ENCODE results near the gene TNFSF8.

TNFSF8 gene

DNA sequence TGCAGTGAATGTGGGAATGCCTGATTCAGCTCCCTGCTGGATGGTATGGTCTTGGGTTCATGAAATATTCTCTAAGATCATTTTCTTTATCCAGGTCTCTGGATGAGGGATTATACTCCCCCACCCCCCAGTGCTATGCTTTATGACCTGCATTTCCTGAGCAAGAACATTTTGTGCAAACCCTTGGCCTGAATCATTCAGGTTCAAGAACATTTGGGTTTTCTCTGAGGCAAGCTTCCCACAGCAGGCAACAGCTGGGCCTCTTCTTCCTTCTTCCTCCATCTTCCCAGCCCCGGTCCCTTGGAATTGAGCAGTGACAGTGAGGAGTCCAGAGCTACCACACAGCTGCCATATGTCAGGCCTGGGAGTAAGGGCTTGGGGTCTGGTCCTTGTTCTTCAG is 65.9 kb downstream of the TNFSF8 start:
- no peak overlapping the region for H2AFZ ChIP-seq
- no peaks in the 10 kb centered on the region for H3K27me3 ChIP-seq (ENCODE audit: control insufficient read depth, insufficient read depth, low read length)
- no peaks in the 10 kb centered on the region for H3K9me3 ChIP-seq (ENCODE audit: control insufficient read depth, low read length)
- no peak overlapping the region for H3K4me3 ChIP-seq (ENCODE audit: low read depth, low read length)
- no peaks in the 10 kb centered on the region for H3K36me3 ChIP-seq (ENCODE audit: control insufficient read depth, insufficient read depth, low read length)
- H3K27ac ChIP-seq = no peak overlapping the region
- no peak overlapping the region for H3K9ac ChIP-seq
- TF ChIP-seq, protein P1, sequence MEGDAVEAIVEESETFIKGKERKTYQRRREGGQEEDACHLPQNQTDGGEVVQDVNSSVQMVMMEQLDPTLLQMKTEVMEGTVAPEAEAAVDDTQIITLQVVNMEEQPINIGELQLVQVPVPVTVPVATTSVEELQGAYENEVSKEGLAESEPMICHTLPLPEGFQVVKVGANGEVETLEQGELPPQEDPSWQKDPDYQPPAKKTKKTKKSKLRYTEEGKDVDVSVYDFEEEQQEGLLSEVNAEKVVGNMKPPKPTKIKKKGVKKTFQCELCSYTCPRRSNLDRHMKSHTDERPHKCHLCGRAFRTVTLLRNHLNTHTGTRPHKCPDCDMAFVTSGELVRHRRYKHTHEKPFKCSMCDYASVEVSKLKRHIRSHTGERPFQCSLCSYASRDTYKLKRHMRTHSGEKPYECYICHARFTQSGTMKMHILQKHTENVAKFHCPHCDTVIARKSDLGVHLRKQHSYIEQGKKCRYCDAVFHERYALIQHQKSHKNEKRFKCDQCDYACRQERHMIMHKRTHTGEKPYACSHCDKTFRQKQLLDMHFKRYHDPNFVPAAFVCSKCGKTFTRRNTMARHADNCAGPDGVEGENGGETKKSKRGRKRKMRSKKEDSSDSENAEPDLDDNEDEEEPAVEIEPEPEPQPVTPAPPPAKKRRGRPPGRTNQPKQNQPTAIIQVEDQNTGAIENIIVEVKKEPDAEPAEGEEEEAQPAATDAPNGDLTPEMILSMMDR (IDR thresholded peaks at IDR 0.05) = no peak
- no peaks in the 10 kb centered on the region for H3K79me2 ChIP-seq
- H3K4me1 ChIP-seq = no peaks in the 10 kb centered on the region
- no peak overlapping the region for H3K4me2 ChIP-seq (ENCODE audit: low read length)

DNA sequence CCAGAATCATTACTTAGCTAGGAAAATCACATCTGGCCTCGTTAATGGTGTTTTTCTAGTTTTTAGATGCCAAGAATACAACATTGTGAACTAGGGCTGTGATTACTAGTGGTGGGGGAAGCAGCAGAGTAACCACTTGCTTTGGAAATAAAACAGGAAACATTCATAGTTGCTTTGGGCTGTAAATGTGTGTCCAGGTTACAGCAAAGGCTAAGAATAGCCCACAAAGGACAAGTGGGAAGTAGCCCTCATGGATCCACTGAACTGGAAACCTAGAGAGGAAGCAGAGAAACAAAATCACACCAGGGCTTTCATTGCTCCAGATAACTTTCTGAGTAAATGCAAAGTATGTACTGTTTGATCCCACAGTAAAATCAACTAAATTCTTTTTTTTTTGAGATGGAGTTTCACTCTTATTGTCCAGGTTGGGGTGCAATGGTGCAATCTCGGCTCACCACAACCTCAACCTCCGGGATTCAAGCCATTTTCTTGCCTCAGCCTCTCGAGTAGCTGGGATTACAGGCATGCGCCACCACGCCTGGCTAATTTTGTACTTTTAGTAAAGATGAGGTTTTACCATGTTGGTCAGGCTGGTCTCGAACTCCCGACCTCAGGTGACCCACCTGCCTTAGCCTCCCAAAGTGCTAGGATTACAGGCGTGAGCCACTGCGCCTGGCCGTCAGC is 68.3 kb downstream of the TNFSF8 start:
- no peak overlapping the region for H3K27ac ChIP-seq
- no peaks in the 10 kb centered on the region for H3K4me1 ChIP-seq
- H3K36me3 ChIP-seq (ENCODE audit: control insufficient read depth, insufficient read depth, low read length) = no peaks in the 10 kb centered on the region
- H3K9ac ChIP-seq = no peak overlapping the region
- no peaks in the 10 kb centered on the region for H3K79me2 ChIP-seq
- H3K4me2 ChIP-seq (ENCODE audit: low read length) = no peak overlapping the region
- H3K4me3 ChIP-seq (ENCODE audit: low read depth, low read length) = no peak overlapping the region
- H2AFZ ChIP-seq = no peak overlapping the region
- no peaks in the 10 kb centered on the region for H3K9me3 ChIP-seq (ENCODE audit: control insufficient read depth, low read length)
- TF ChIP-seq, protein P1 (IDR thresholded peaks at IDR 0.05) = no peak
- no peaks in the 10 kb centered on the region for H3K27me3 ChIP-seq (ENCODE audit: control insufficient read depth, insufficient read depth, low read length)

DNA sequence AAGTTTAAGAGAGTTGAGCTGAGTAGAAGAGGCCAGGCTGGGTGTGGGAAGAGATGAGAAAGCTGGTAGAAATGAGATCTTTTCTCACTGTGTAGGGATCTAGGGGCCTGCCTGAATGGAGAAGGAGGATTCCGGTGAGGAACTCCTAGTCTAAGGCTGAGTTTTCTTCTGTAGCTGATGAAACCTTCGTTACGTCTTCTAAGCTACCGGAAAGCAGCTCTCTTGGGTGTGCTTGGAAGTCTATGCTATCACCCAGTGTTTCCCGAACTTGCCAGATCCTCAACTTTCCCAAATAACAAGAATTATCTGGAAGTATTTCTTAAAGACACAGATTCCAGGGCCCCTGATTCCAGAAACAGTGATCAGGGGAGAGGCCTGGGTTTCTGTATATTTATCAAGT is 69.1 kb downstream of the TNFSF8 start:
- Histone ChIP-seq H3K4me2 (ENCODE audit: low read length) (no peak overlapping the region), H3K79me2 (no peaks in the 10 kb centered on the region), H2AFZ (no peak overlapping the region), H3K4me1 (no peaks in the 10 kb centered on the region), H3K36me3 (ENCODE audit: control insufficient read depth, insufficient read depth, low read length) (no peaks in the 10 kb centered on the region), H3K9me3 (ENCODE audit: control insufficient read depth, low read length) (no peaks in the 10 kb centered on the region), H3K27me3 (ENCODE audit: control insufficient read depth, insufficient read depth, low read length) (no peaks in the 10 kb centered on the region), H3K9ac (no peak overlapping the region), H3K27ac (no peak overlapping the region), H3K4me3 (ENCODE audit: low read depth, low read length) (no peak overlapping the region)
- TF ChIP-seq, protein P1 (IDR thresholded peaks at IDR 0.05) = no peak

DNA sequence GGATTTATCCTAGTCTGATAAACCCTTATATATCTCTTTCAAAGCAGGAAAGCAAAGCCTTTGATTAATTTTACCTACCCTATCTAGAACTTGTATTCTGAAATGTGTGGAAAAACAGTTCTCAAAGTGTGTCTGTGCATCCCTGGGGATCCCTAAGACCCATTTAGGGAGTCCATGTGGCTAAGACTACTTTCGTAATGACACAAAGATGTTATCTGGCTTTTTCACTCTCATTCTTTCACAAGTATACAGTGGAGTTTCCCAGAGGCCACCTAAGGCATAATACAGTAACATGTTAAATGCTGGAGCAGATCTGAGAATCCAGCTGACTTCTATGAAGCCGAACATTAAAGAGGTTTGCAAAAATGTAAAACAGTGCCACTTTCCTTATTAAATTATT is 70.2 kb downstream of the TNFSF8 start:
- H3K9ac ChIP-seq = no peak overlapping the region
- H2AFZ ChIP-seq = no peak overlapping the region
- no peaks in the 10 kb centered on the region for H3K36me3 ChIP-seq (ENCODE audit: control insufficient read depth, insufficient read depth, low read length)
- TF ChIP-seq, protein P1 (IDR thresholded peaks at IDR 0.05) = no peak
- H3K4me1 ChIP-seq = no peaks in the 10 kb centered on the region
- H3K9me3 ChIP-seq (ENCODE audit: control insufficient read depth, low read length) = no peaks in the 10 kb centered on the region
- H3K4me3 ChIP-seq (ENCODE audit: low read depth, low read length) = no peak overlapping the region
- no peak overlapping the region for H3K27ac ChIP-seq
- H3K4me2 ChIP-seq (ENCODE audit: low read length) = no peak overlapping the region
- H3K79me2 ChIP-seq = no peaks in the 10 kb centered on the region
- H3K27me3 ChIP-seq (ENCODE audit: control insufficient read depth, insufficient read depth, low read length) = no peaks in the 10 kb centered on the region

DNA sequence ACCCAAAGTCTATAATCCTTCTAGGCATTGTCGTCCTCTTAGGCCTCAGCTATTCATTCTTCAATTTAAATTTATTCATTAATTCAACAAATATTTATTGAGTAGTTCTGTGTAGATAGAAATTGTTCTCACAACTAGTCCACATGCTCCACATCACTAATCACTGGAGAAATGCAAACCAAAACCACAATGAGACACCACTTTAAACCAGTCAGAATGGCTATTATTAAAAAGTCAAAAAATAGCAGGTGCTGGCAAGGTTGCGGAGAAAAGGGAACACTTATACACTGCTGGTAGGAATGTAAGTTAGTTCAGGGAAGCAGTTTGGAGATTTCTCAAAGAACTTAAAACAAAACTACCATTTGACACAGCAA is 73.5 kb downstream of the TNFSF8 start:
- no peaks in the 10 kb centered on the region for H3K9me3 ChIP-seq (ENCODE audit: control insufficient read depth, low read length)
- no peak overlapping the region for H3K27ac ChIP-seq
- no peaks in the 10 kb centered on the region for H3K36me3 ChIP-seq (ENCODE audit: control insufficient read depth, insufficient read depth, low read length)
- no peak overlapping the region for H2AFZ ChIP-seq
- no peak overlapping the region for H3K4me2 ChIP-seq (ENCODE audit: low read length)
- H3K4me3 ChIP-seq (ENCODE audit: low read depth, low read length) = no peak overlapping the region
- H3K27me3 ChIP-seq (ENCODE audit: control insufficient read depth, insufficient read depth, low read length) = no peaks in the 10 kb centered on the region
- no peaks in the 10 kb centered on the region for H3K4me1 ChIP-seq
- no peak overlapping the region for H3K9ac ChIP-seq
- TF ChIP-seq, protein P1 (IDR thresholded peaks at IDR 0.05) = no peak
- H3K79me2 ChIP-seq = no peaks in the 10 kb centered on the region
